H1 (cell line): ENCODE results near the gene PILRB. TPM values are rescaled to one million over a fixed set of nuclear protein-coding genes. Genes with fewer than 3 reads are reported as not detected.

Experiments used
- ATF3 ChIP-seq: IDR thresholded peaks from 2 replicates; pipeline ENCODE4 v1.6.1; 2011; ENCODE audit warnings: low read depth, mild to moderate bottlenecking, low read length; ENCODE audit not compliant: insufficient read depth
- CBX8 ChIP-seq: fragments of 300-800, 300-1000 bp; sonication (generic); IDR thresholded peaks from 2 replicates; pipeline ENCODE4 v1.7.1; 2016; ENCODE audit warnings: low read depth, low read length, borderline replicate concordance
- CREB1 ChIP-seq: IDR thresholded peaks from 2 replicates; pipeline ENCODE4 v1.6.1; 2012; ENCODE audit warnings: inconsistent platforms
- CTCF ChIP-seq, 3 experiments: IDR thresholded peaks; 1 replicate in 2 of 3; 2 replicates in 1 of 3; pipeline versions ENCODE4 v1.5.1 to v1.6.1; 2011; ENCODE audit warnings: low read length in 3 of 3, mild to moderate bottlenecking in 3 of 3, inconsistent platforms in 2 of 3, low read depth in 1 of 3, moderate library complexity in 1 of 3; ENCODE audit not compliant: insufficient read depth in 1 of 3; ENCODE audit errors: control extremely low read depth in 1 of 3
- GTF2F1 ChIP-seq: IDR thresholded peaks from 2 replicates; pipeline ENCODE4 v1.6.1; 2012; ENCODE audit warnings: low read depth, low read length, improper control_type of control experiment, borderline replicate concordance
- TBP ChIP-seq: IDR thresholded peaks from 2 replicates; pipeline ENCODE4 v1.6.1; 2011; ENCODE audit warnings: low read depth, low read length, improper control_type of control experiment
- USF2 ChIP-seq: IDR thresholded peaks from 2 replicates; pipeline ENCODE4 v1.6.1; 2011; ENCODE audit warnings: low read length, improper control_type of control experiment
- polyA plus RNA-seq, 7 experiments: library from polyadenylated mRNA; depleted of rRNA in 3 of 7; stranded (reverse) in 5 of 7; unstranded in 2 of 7; fragments of >200 nt in 5 of 7; fragments of 200-250 nt in 2 of 7; gene quantifications; 1 replicate in 5 of 7; 2 replicates in 1 of 7; 4 replicates in 1 of 7; pipeline versions ENCODE4 v1.2.1 to v1.2.3, GENCODE V29; 2011 to 2013; ENCODE audit warnings: missing spikeins in 2 of 7, mixed read lengths in 2 of 7
- total RNA-seq: library from RNA; stranded (reverse); fragmentation: NEBNext Ultra II Directional; extraction: Animal tissue kit (Norgen Biotek cat#: 25700); gene quantifications from 2 replicates; pipeline ENCODE4 v1.2.1, GENCODE V29; 2021

PILRB gene
- total and polyA plus RNA-seq, 2 of the 8 experiments (the other 6 are each of a cell fraction or from before 2014, with no cell fraction given) = 32.2 to 49.9 TPM

GRCh38 chr7:100357131-100357561, 771 bp upstream of the PILRB start (continued):
- TF ChIP-seq CREB1 = no peak
- TF ChIP-seq USF2 = no peak
- TF ChIP-seq CTCF (IDR thresholded peaks at IDR 0.05; ENCODE audit: control extremely low read depth in 1 of 3, insufficient read depth in 1 of 3, low read depth in 1 of 3, low read length in 3 of 3) = no peak
- TF ChIP-seq CBX8 = no peak
- no peak for TF ChIP-seq GTF2F1
- no peak for TF ChIP-seq ATF3
- TF ChIP-seq TBP = no peak
